Hippocampal formation (tissue), 2 donors: Measurements from ENCODE around the gene OLFML1.
"Not testable (repeated sequence)": the region's sequence is repeated elsewhere in the genome, so short reads cannot be mapped to it uniquely, and the experiment has no call there.

ENCODE experiments used
- DNase-seq, 2 donors: peaks; one replicate each; lab custom pipeline; 2025; lab: John Stamatoyannopoulos, UW

The OLFML1 gene

DNA sequence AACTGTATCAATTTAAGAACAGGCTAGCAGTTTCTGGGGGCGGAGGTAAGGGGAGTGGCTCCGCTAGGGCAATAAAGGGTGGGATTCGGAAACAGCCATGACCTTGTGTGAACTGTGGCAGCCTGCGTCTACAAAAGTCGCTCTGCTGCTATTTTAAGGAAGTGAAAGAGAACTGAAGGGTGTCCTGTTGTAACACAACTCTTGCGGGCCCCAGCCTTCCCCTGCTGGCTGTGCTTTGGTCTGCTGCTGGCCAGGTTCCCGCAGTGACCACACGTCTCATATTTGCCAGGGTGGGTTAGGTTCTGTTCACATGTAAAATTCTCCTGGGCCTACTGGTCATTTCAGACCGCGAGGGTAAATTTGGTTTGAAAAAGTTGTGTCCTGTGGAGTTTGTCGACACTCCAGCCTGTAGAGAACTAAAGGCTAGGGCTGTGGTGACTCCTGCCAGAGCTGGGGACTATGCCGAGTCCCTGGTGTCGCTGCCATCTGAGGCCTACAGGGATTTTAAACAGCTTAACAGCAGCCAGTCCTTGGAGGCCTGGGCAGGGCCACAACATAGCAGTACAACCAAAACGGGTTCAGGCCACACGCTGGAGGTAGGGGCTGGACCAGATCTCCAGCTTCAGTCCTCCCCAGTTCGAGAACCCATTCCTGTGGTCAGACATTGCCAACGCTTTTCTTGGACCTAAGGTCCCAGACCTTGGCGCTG is 27.4 kb downstream of the OLFML1 start:
- DNase-seq, result peak; percentile 53 to 63

DNA sequence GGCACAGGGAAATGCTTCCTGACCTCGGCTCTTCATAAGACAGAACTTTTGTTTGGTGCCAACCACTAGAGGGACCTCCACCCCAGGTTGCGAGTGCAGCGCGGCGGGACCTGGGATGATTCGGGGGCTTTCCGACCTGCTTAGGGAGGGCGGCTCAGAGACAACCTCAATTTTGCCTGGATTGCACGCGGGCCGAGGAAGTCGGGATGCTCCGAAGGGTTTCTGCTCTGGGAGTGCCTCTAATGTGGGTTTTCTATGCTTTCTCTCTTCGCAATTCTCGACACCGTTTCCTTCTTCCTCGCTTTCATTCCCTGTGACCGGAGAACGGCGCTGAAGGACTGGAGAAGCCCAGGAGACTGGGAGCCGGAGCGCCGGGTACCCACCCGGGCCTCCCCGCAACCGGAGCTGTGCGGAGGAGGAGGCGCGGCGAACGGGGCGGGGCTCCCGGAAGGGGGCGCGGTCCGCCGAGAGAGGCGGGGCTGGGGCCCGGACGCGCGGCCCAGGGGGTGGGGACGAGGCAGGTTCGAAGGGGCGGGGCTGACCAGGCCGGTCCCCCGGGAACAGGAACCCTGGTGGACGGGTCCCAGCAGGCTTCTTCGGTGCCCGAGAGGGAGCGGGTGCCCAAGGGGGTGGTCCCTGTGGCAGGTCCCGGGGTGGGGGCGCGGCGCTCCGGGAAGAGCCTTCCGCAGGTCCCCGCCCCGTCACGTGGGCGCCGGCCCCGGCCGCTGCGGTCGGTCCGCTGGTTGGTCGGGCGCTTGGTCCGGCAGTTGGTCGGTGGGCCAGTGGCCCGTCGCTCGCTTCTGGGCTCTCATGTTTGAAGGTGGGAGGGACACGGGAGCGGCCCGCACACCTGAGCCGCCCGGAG is 28.2 kb downstream of the OLFML1 start, which contains the start of gene PPFIBP2:
Gene PPFIBP2 (plus strand): TSS at position 766 of the 865 bp plus-strand sequence. CDS start 35,477 bp downstream, outside the sequence.
- DNase-seq, result peak; percentile 83 to 87

DNA sequence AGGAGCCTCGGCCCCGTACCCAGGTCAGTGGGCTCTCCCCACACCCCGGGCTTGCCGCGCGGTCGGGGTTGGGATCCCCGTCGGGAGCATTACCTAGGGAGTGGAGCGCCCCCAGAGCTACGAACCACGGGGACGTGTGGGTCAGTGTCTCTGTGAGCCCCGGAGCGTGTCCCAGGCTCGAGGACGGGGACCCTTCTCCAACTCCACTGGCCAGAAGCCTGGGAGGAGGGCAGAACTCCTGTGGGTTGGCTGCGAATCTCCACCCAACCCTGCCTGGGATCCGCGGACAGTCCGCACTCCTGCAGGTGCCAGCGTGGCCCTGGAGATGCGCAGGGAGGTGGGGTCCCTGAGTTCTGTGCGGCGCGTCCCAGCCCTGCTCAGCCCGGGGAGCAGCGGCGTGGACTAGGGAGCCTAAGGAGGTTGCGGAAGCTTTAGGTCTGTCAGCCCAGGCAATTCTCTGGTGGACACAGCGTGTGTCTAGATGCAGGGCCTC is 28.8 kb downstream of the OLFML1 start:
- peak in 1 of 2 donors; percentile 62 for DNase-seq

DNA sequence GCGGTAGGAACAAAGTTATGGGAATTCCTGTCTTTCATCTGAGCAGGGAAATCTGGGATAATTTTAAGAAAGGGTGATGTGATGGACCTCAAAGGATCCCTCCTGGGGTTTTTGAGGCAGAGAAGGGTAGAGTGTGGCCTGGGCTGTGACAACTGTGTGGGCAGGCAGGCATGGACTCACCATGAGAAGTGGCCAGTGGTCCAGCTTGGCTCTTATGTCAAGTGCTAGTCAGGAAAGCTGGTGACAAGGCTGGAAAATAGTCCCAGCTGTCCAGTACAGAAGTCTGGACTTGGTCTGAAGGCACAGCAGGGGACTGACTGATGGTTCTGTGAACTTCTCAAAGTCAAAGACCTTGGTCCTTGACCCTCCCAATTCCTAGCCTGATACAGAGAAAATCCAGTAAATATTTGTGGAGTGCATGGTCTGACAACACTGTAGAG is 30.2 kb downstream of the OLFML1 start:
- no peak for DNase-seq

DNA sequence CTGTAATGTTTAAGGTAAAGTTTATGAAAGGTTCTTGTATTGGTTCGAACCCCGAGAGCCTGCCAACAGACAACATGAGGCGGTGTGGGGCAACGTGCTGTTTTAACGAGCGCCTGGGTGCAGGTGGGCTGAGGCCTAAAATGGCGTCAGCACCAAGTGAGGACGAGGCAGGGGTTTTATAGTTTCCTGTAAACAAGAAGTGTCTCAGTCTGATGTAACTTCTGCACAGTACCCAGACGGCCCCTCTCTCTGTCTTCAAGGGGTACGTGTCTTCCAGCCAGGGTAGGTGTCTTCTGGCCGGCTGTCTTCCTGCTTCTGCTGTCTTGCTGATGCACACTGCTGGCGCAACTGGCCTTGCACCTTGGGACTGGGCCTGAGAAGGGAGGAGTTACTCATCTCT is 31.2 kb downstream of the OLFML1 start:
- DNase-seq, result no peak

DNA sequence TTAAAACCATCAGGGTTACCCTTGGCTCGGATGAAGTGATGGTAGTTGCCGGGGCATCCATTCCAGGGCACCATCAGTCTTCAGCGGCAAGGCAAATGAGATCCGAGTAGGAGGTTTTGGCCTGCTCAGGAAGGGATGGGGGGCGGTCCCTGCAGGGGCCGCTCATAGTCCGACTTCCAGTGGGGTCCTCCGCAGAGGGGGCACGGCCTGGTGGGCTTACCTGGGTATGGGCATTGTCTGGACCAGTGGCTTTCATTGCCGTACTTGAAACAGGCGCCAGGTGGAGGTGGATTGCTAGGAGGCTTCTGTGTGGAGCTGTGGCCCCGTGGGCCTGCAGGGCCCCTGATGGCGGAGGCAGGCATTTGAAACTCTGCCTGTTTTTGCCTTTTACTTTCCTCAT is 32.4 kb downstream of the OLFML1 start:
- not testable (repeated sequence) for DNase-seq

DNA sequence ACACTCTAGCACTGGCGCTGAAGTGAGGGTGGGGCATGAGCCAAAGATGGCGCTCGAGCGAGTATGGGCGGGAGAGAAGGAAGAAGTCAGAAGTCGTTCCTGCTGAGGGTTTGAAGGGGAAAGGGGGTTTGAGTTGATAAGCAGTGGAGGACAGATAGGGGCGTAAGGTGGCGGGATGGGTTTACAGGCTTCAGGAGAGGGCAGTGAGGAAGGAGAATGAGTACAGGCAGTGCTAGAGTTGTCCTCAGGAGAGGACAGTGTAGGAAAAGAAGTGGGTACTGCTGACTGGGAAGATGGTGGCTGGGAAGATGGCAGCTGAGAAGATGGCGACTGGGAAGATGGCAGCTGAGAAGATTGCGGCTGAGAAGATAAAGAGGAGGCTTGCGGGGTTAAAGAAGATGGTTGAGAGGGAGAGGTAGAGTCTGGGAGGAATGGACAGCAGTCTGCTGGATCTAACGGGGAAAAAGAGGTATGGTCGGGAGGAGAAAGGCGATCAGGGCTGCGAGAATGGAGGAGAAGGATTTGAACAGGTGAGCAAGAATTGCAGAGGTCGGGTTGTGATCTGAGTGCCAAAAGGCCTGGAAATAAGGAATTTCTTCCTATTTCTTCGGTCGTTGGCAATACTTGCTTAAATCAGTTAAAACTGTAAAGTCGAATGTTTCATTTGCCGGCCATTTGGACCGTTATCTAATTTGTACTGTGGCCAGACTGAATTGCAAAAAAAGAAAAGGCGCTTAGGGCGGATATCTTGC is 33.7 kb downstream of the OLFML1 start:
- no peak for DNase-seq

DNA sequence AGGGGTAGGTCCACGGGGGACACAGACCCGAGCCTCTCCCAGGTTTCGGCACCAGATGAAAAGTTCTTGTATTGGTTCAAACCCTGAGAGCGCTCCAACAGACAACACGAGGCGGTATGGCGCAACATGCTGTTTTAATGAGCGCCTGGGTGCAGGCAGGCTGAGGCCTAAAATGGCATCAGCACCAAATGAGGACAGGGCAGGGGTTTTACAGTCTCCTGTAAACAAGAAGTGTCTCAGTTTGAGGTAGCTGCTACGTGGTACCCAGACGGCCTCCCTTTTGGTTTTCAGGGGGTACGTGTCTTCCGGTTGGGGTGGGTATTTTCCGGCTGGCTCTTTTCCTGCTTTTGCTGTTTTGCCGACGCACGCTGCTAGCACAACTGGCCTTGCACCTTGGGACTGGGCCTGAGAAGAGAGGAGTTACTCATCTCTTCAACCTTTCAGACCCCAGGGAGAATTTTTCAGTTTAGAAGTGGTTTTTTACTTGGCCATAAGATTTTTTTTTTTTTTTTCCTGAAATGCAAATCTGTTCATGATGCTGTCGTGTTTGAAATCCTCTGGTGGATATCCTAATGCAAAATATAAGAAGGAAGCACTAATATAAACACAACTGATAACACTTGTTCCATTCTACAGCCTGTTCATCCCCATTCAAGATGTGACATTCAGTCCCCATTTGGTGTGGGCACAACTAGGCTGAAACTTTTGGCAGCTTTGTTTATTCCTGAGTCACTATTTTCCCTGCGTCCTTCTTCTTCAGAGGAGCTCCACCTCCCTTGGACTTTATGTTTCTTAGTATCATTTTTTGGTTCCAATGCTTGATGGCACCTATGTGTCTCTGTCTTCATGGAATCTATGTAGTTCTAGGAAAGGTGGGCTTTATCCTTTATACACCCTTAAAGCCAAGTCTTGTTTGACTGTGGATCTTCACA is 35.0 kb downstream of the OLFML1 start:
- DNase-seq, result no peak

DNA sequence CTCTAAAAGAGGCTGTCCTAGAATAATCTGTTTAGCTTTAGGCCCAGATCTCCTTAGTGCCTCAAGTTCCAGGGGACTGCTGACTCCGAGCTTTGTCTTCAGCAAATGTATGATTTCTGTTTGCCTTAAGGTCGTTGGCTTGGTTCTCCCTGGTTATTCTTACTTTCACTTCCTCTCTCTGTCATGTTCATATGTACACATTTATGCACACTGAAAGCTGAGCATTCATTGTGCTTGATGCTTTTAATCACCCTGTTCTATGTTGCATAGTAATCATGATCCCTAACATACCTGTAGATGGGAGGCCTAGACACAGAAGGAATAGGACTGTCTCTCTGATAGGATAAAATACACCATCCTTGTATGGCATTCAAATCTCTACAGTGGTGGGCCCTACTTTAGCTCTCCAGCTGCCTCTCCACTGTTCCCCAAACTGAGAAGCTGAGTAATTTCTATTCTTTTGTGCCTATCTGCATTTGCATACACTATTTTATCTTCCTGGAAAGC is 35.7 kb downstream of the OLFML1 start:
- DNase-seq, result no peak

DNA sequence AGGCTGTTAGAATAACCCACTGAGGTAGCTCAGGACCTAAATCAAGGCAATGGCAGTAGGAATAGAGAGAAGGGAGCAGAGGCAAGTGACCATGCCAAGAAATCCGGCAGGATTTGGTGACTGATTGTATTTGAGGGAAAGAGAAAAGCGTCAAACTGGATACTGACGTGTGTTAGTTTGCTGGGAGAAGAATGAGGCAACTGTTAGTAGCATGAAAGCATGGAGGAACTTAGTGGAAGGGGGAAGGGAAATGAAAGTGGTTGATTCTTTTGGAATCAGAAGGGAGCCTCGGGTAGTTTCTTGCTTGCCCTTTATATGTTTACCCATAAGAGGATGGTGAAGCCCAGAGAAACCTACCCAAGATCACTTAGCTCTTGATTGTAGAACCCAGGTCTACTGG is 36.8 kb downstream of the OLFML1 start:
- DNase-seq, result peak in 1 of 2 donors; percentile 63

DNA sequence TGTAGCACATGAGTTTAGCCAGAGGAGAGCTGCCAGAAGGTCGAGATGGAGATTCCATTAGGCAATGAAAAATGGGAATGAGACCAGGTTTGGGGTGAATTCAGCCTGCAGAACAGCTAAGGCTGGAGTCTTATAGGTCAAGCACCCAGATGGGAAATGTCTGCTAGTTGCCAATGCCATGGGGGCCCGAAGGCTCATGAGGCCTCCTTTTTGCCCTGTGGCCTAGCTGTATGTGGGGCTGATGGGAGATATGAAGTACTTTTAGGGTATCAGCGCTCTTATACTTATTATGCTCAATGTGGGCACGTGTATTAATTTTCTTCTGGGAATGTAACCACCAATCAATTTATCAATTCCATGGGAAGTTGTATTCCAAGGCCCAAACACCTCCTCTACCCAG is 37.2 kb downstream of the OLFML1 start:
- DNase-seq, result no peak

DNA sequence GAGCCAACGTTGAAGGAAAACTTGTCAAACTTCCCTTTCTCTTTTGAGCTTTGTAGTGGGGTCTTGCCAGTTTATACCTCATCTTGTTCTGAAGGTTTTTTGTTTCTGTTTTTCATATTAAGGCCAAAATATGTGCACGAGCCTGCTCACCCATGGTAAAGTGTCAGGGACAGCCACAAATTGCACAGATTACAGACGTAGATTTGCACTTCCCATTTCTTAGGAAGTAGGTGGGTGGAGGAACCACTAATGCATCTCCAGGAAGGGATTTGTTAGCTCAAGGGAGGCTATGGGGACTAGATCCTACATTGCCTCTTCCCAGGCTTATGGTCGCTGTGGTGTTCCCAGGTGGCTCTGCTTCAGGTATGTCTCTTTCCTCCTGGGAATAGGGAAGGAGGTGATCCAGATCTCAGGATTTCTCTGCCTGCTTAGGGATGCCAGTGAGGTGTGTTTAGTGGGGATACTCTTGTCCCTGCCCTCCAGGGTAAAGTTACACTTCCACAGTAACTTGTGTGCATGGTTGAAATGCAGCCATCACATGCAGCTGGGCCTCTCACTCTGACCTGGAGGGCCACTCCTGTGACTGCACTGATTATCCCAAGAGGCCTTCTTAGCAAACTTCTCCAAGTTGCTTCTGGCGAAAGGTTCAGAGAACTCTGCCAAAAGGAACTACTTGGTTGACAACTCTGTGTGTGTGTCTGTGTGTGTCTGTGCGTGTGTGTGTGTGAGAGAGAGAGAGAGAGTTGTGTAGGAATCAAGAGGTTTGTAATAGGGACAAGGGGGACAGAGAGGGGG is 38.3 kb downstream of the OLFML1 start:
- no peak for DNase-seq

DNA sequence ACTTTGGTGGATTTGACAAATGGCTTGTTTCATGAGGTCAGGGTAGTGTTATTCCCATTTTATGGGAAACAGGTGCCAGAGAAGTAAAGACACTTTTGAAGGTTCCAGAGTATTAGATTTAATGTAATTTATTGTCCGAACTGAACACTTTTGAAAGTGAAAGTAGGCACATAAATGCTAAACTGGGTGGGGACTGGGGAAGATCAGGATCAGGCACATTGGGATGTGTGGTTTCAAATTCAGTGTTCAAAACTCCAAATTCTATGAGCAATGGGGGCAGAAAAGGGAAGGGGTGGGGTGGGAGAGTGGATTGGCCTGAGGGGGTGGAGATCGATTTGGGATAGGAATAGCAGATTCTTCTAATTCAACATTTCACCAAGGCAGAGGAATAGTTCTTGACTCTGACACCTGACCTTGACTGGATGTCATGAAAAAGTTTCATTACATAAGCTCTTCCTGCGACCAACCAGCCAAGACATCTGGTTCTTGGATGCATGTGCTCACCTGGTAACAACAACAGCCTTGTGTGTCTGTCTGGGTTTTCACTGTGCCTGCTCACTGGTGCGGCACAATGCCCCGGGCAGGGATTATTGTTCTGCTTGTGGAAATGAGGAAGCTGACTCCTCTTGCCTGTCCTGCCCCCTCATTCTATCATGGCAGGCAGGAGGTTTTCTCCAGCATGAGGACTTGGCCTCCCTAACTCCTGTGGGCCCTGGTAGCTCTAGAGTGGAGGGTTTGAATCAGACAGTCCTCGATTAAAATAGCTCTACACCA is 39.3 kb downstream of the OLFML1 start:
- DNase-seq, result no peak

DNA sequence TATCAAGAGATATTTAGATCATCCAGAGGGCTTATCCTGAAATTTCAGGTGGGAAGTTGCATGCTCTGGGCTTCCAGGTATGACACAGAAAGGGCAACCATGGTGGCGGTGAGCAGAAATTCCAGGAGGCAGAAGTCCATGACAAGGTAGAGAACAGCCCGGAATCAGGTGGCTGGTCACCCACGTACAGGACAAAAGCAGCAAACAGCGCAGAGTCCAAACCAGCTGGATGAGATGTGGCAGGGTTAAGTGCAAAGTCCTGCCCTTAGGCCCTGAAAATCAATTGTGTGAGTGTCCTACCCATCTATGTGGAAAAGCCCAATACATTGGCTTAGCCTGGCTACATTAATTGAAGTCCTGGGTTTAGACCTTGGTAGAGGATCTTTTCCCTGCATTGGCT is 40.1 kb downstream of the OLFML1 start:
- DNase-seq, result no peak

DNA sequence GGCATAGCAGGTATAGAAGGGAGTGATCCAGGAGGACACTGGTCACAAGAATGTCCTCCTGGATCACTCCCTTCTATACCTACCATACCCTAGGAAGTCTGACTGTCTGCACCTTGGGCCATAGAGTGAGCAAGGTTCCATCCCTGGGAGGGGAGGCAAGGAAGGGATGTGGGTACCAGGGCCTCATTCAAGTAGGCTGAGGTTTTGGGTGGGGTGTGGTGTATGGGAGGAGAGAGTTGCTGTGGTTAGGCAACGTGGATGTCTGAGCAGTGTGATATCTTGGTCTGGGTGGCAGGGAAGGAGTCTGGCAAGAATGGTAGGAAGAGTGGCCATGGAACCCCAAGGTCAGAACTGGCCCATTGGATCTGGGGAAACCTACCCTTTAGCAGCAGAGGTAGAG is 41.7 kb downstream of the OLFML1 start:
- DNase-seq, result no peak

DNA sequence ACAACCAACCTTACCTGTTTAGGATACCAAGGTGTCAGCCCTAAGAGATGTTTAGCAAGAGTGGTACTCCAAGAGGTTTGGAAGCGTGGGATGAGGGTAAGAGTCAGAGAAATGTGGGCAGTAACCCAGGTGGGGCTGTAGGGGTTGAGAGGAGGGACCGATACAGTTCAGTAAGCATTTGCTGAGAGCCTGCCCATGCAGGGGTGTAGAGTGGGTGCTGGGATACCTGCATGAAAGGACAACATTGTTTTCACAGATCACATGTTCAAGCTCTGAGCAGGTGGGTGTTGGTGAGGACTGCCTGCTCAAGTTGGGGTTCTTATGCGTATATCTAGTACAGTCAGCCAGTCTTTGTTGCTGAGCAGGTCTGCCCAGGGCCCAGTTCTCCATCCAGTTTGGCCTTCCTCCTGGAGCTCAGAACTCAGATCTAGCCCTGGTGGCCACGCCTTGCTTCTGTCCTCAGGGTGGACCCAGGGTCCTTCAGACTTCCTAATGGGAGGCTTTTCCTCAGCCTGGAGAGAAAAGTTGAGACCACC is 43.3 kb downstream of the OLFML1 start:
- no peak for DNase-seq

DNA sequence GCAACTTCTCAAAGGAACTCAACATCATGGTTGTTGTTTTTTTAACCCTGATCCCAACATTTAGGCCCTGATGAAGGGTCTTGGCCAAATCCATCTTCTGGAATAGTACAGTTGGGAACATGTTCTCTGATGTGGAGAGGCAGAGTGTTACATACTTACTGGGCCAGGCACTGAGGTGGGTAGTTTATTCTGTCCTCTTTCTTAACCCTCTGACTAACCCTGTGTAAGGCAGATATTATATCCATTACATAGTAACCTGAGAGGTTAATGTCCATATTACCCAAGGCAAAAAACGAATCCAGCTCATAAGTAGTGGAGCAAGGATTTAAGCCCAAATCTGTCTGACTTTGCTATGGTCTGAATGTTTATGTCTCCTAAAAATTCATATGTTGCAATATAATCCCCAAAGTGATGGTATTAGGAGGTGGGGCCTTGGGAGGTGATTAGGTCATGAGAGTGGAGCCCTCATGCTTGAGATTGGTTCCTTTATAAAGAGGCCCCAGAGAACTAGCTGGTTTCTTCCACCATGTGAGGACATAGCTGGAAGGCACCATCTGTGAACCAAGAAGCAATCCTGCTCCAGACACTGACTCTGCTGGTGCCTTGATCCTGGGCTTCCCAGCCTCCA is 44.8 kb downstream of the OLFML1 start:
- DNase-seq, result no peak

DNA sequence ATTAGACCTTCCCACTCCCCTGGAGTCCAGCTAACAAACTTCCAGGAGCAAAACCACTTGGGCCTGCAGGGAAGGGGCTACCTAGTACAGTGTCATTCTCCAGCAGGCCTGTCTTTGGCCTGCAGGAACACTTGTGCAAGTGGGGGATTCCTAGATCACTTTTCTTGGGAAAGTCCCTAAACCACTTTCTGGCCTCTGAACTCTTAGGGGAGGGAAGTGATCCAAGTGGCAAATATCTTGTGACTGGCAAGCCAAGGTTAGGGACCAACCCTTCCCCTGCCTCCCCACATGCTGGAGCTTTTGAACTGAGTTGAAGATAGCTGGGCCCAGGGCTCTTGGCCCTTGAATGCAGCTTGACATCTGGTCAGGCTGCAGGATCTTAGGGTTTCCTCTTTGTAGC is 45.7 kb downstream of the OLFML1 start:
- DNase-seq, result no peak
